ENCODE data around the gene CAMKK2.
"Not testable (repeated sequence)": the region's sequence is repeated elsewhere in the genome, so short reads cannot be mapped to it uniquely, and the experiment has no call there.

Gene CAMKK2

GRCh38 chr12:121214166-121214777, 82.2 kb downstream of the CAMKK2 start:
- no peak overlapping the region for H3K4me3 ChIP-seq (ENCODE audit: low read length)
- DNase-seq (ENCODE audit: low read depth, low spot score), result no peak

GRCh38 chr12:121212875-121213274, 83.6 kb downstream of the CAMKK2 start:
- no peak for DNase-seq (ENCODE audit: low read depth, low spot score)
- no peak overlapping the region for H3K4me3 ChIP-seq (ENCODE audit: low read length)

- peak within 1 kb of the TSS; percentile 68 for H3K4me3 ChIP-seq (ENCODE audit: low read length)
- peak; percentile 67 for DNase-seq (ENCODE audit: low read depth, low spot score)
Measured at GRCh38 chr12:121209624-121210572, 86.6 kb downstream of the CAMKK2 start, which contains the start of gene P2RX4. Gene P2RX4, plus strand, starts transcription at chr12:121210129. Its CDS starts 36 bp downstream, at chr12:121210165.

GRCh38 chr12:121209221-121209620, 87.3 kb downstream of the CAMKK2 start:
- H3K4me3 ChIP-seq (ENCODE audit: low read length), result peak overlapping the region; percentile 68
- DNase-seq (ENCODE audit: low read depth, low spot score), result no peak

- not testable (repeated sequence) for DNase-seq (ENCODE audit: low read depth, low spot score); H3K4me3 ChIP-seq (ENCODE audit: low read length)
Measured at GRCh38 chr12:121208571-121208970, 87.9 kb downstream of the CAMKK2 start.

- no peak overlapping the region for H3K4me3 ChIP-seq (ENCODE audit: low read length)
- DNase-seq (ENCODE audit: low read depth, low spot score), result no peak
Measured at GRCh38 chr12:121205491-121205890, 91.0 kb downstream of the CAMKK2 start.

- H3K4me3 ChIP-seq (ENCODE audit: low read length), result no peak overlapping the region
- DNase-seq (ENCODE audit: low read depth, low spot score), result no peak
Measured at GRCh38 chr12:121203482-121203881, 93.0 kb downstream of the CAMKK2 start.

- DNase-seq (ENCODE audit: low read depth, low spot score), result no peak
Measured at GRCh38 chr12:121202407-121203355, 93.8 kb downstream of the CAMKK2 start.

GRCh38 chr12:121201140-121201539, 95.4 kb downstream of the CAMKK2 start:
- DNase-seq (ENCODE audit: low read depth, low spot score); H3K4me3 ChIP-seq (ENCODE audit: low read length): not testable (repeated sequence)

More at GRCh38 chr12:121202407-121203355, 93.8 kb downstream of the CAMKK2 start:
- no peak overlapping the region for H3K4me3 ChIP-seq (ENCODE audit: low read length)

GRCh38 chr12:121198949-121199348, 97.6 kb downstream of the CAMKK2 start:
- DNase-seq (ENCODE audit: low read depth, low spot score), result no peak
- H3K4me3 ChIP-seq (ENCODE audit: low read length), result no peak overlapping the region

- DNase-seq (ENCODE audit: low read depth, low spot score), result no peak
Measured at GRCh38 chr12:121196902-121197301, 99.6 kb downstream of the CAMKK2 start.

GRCh38 chr12:121191151-121191550, 105.4 kb downstream of the CAMKK2 start:
- DNase-seq (ENCODE audit: low read depth, low spot score), result no peak
- H3K4me3 ChIP-seq (ENCODE audit: low read length), result no peak overlapping the region

More at GRCh38 chr12:121196902-121197301, 99.6 kb downstream of the CAMKK2 start:
- no peak overlapping the region for H3K4me3 ChIP-seq (ENCODE audit: low read length)

GRCh38 chr12:121190523-121191031, 105.9 kb downstream of the CAMKK2 start:
- no peak overlapping the region for H3K4me3 ChIP-seq (ENCODE audit: low read length)
- no peak for DNase-seq (ENCODE audit: low read depth, low spot score)

GRCh38 chr12:121189619-121190155, 106.8 kb downstream of the CAMKK2 start:
- no peak overlapping the region for H3K4me3 ChIP-seq (ENCODE audit: low read length)
- no peak for DNase-seq (ENCODE audit: low read depth, low spot score)

GRCh38 chr12:121189131-121189530, 107.4 kb downstream of the CAMKK2 start:
- no peak overlapping the region for H3K4me3 ChIP-seq (ENCODE audit: low read length)
- DNase-seq (ENCODE audit: low read depth, low spot score), result no peak

GRCh38 chr12:121188227-121188626, 108.3 kb downstream of the CAMKK2 start:
- DNase-seq (ENCODE audit: low read depth, low spot score), result no peak
- H3K4me3 ChIP-seq (ENCODE audit: low read length), result no peak overlapping the region

Data from Jurkat, Clone E6-1 (cell line).